Measurements from ENCODE around the gene VSIR.

VSIR gene

GRCh38 chr10:71806704-71807556 is 33.6 kb upstream of the VSIR start:
- DNase-seq (ENCODE audit: low spot score) = no peak

GRCh38 chr10:71805776-71806703 is 32.7 kb upstream of the VSIR start:
- no peak for DNase-seq (ENCODE audit: low spot score)

- no peak for DNase-seq (ENCODE audit: low spot score)
These were observed 30.8 kb upstream of the VSIR start for GRCh38 chr10:71804077-71804476.

- DNase-seq (ENCODE audit: low spot score) = no peak
These were observed 29.6 kb upstream of the VSIR start for GRCh38 chr10:71802715-71803488.

GRCh38 chr10:71802235-71802634 is 28.9 kb upstream of the VSIR start:
- no peak for DNase-seq (ENCODE audit: low spot score)

- no peak for DNase-seq (ENCODE audit: low spot score)
These were observed 28.0 kb upstream of the VSIR start for GRCh38 chr10:71801361-71801760.

- no peak for DNase-seq (ENCODE audit: low spot score)
These were observed 26.5 kb upstream of the VSIR start for GRCh38 chr10:71799608-71800453.

- no peak for DNase-seq (ENCODE audit: low spot score)
These were observed 25.8 kb upstream of the VSIR start for GRCh38 chr10:71799112-71799511.

- DNase-seq (ENCODE audit: low spot score) = no peak
These were observed 24.9 kb upstream of the VSIR start for GRCh38 chr10:71798308-71798624.

- no peak for DNase-seq (ENCODE audit: low spot score)
These were observed 24.4 kb upstream of the VSIR start for GRCh38 chr10:71797533-71798307.

GRCh38 chr10:71796749-71797405 is 23.6 kb upstream of the VSIR start:
- no peak for DNase-seq (ENCODE audit: low spot score)

- no peak for DNase-seq (ENCODE audit: low spot score)
These were observed 21.9 kb upstream of the VSIR start for GRCh38 chr10:71795248-71795647.

GRCh38 chr10:71790749-71791440 is 17.6 kb upstream of the VSIR start:
- DNase-seq (ENCODE audit: low spot score) = no peak

- no peak for DNase-seq (ENCODE audit: low spot score)
These were observed 16.6 kb upstream of the VSIR start for GRCh38 chr10:71789871-71790270.

GRCh38 chr10:71788954-71789353 is 15.6 kb upstream of the VSIR start:
- DNase-seq (ENCODE audit: low spot score) = no peak

- DNase-seq (ENCODE audit: low spot score) = no peak
These were observed 11.5 kb upstream of the VSIR start for GRCh38 chr10:71784679-71785272.

- no peak for DNase-seq (ENCODE audit: low spot score)
These were observed 10.8 kb upstream of the VSIR start for GRCh38 chr10:71783917-71784678.

GRCh38 chr10:71782917-71783490 is 9.7 kb upstream of the VSIR start:
- no peak for DNase-seq (ENCODE audit: low spot score)
